KOPT-K1 (cell line): Measurements from ENCODE around the gene NDUFC1.

ENCODE experiments used
- H3K27ac ChIP-seq: fragments of 200-600 bp; sonication (generic); 2 replicates; pipeline ENCODE4 v1.5.1; 2016; ENCODE audit warnings: antibody characterized with exemption, mild to moderate bottlenecking, low read depth, low read length; ENCODE audit not compliant: poor library complexity, severe bottlenecking
- H3K36me3 ChIP-seq: fragments of 200-600 bp; sonication (generic); 2 replicates; pipeline ENCODE4 v1.5.1; 2017; ENCODE audit warnings: antibody characterized with exemption, mild to moderate bottlenecking, low read length, moderate library complexity; ENCODE audit not compliant: insufficient read depth
- H3K9me3 ChIP-seq: fragments of 200-600 bp; sonication (generic); 2 replicates; pipeline ENCODE4 v1.5.1; 2017; ENCODE audit warnings: antibody characterized with exemption, low read length, mild to moderate bottlenecking; ENCODE audit not compliant: insufficient read depth, poor library complexity, severe bottlenecking

Gene NDUFC1

GRCh38 chr4:139312552-139313332, 10.5 kb upstream of the NDUFC1 start:
- H3K27ac ChIP-seq, result no peak overlapping the region
- H3K9me3 ChIP-seq, result peaks cover 29% of the 10 kb centered on the region
- H3K36me3 ChIP-seq, result peaks cover 68% of the 10 kb centered on the region

- Histone ChIP-seq H3K9me3 (peaks cover 27% of the 10 kb centered on the region), H3K36me3 (peaks cover 68% of the 10 kb centered on the region), H3K27ac (no peak overlapping the region)
Measured at GRCh38 chr4:139311909-139312308, 9.6 kb upstream of the NDUFC1 start.

DNA sequence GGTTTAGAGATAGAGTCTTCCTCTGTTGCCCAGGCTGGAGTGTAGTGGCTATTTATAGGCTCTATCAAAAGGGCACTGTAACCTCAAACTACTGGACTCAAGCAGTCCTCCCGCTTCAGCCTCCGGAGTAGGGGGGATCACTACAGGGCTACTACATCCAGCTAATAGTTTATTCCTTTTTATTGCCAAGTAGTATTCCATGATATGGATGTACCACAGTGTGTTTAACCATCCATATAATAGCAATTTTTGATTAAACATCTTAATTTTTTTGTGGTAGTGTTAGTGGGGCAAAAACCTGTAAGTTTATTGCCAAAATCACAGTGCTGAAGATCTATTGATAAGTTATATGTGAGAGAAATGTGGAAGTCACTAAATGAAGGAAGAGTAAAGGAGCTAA, 2.6 kb upstream of the NDUFC1 start:
- H3K36me3 ChIP-seq, result peaks cover 56% of the 10 kb centered on the region
- peaks cover 7% of the 10 kb centered on the region for H3K9me3 ChIP-seq
- no peak overlapping the region for H3K27ac ChIP-seq

- Histone ChIP-seq H3K27ac (peak within 1 kb of the TSS; percentile 86), H3K9me3 (peaks cover 7% of the 10 kb centered on the region), H3K36me3 (peaks cover 30% of the 10 kb centered on the region)
Measured at GRCh38 chr4:139301113-139301820, 1.0 kb downstream of the NDUFC1 start, which contains the start of gene NAA15. Gene NAA15, plus strand, starts transcription at chr4:139301505. Its CDS starts 273 bp downstream, at chr4:139301778.

- H3K27ac ChIP-seq, result peak overlapping the region; percentile 86
- H3K9me3 ChIP-seq, result peaks cover 7% of the 10 kb centered on the region
- peaks cover 23% of the 10 kb centered on the region for H3K36me3 ChIP-seq
Measured at GRCh38 chr4:139300431-139301112, 1.7 kb downstream of the NDUFC1 start.

GRCh38 chr4:139299536-139299935, 2.7 kb downstream of the NDUFC1 start:
- Histone ChIP-seq H3K27ac (no peak overlapping the region), H3K9me3 (peaks cover 1% of the 10 kb centered on the region)

DNA sequence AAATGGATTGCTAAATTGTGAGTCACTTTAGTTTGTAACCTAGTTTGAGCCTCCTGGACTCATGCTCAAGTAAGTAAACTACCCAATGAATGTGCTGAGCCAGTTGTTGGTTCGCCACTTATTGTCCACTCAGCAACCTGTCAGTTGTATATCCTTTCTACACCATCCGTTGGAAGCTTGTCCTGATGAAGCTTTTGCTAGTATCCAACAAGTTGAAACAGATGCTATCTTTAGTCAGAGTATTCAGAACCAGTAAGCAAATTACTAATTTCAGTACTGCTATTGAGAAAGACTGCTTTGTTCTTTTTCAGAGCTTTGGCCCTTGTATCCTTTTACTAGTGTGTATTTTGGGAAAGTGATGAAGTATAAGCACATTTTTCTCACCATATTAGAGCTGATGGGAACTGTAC, 5.3 kb downstream of the NDUFC1 start:
- Histone ChIP-seq H3K27ac (no peak overlapping the region), H3K9me3 (no peaks in the 10 kb centered on the region), H3K36me3 (peaks cover 17% of the 10 kb centered on the region)

More at GRCh38 chr4:139299536-139299935, 2.7 kb downstream of the NDUFC1 start:
- peaks cover 13% of the 10 kb centered on the region for H3K36me3 ChIP-seq

GRCh38 chr4:139295942-139296299, 6.4 kb downstream of the NDUFC1 start:
- Histone ChIP-seq H3K27ac (peak overlapping the region; percentile 80), H3K9me3 (no peaks in the 10 kb centered on the region), H3K36me3 (peaks cover 27% of the 10 kb centered on the region)

DNA sequence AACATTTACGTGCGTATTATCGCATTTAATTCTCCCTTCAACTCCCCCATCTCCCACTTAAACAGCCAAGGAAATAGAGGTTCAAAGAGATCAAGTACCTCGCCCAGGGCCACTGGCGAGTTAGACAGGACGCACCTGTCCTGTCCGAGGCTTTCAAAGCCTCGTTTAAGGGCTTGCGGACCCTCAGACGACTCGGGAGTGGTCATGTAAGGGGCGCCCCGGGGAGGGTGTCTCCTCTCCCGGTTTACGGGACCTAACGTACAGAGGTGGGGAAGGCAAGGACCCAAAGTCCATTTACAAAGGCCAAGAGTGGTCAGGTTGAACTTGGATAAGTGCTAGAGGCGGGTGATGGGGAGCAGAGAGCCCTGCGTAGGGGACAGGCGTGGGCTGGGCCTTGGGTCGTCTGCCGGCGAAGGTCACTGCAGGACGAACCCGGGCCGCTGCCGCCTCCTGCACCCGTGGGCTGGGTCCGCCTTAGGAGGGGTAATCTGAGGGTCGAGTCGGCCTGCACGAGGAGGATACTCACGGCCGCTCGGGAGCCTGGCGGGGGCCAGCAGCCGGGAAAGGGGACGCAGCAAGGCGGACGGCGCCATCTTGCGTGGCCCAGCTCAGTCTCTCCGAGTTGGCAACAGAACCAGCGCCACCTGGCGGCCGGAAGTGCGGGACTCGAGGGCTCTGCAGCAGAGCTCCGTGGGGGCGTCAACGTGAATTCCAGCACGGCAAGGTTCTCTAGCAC, 6.9 kb downstream of the NDUFC1 start:
- Histone ChIP-seq H3K36me3 (peaks cover 32% of the 10 kb centered on the region), H3K27ac (peak overlapping the region; percentile 80), H3K9me3 (no peaks in the 10 kb centered on the region)

DNA sequence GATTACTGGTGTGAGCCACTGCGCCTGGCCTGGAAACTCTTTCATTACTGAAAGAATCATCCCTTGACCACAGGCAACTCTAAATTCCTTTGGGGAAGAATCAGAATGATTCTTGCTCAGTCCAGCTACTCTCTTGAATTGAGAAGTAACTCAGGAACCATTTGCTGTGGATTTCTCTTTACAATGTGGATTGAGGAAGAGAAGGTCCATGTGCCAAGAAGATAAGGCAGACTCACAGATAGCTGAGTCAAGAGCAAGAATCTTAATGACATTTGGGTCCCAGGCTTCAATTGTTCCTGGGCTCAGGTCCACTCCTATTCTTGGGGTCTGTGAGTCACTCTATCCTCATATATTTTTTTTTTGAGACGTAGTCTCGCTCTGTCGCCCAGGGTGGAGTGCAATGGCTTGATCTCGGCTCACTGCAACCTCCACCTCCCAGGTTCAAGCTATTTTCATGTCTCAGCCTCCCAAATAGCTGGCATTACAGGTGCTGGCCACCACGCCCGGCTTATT, 16.0 kb downstream of the NDUFC1 start:
- Histone ChIP-seq H3K27ac (no peak overlapping the region), H3K36me3 (peaks cover 31% of the 10 kb centered on the region), H3K9me3 (no peaks in the 10 kb centered on the region)

DNA sequence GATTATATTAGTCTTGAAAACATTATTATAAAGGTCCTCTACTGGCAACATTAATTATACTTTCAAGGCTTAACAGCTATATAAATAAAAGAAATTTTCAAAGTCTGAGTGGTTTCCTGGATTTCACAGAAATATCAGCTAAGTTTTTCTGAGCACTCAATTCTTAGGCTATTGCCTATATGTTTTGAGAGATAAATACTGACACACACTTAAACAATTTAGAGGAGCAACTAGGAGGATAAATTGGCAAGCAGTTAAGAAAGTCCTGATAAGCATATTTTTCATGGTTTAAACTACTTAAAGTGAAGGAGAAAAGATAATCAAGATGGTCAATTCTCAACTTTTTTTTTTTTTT, 19.6 kb downstream of the NDUFC1 start:
- Histone ChIP-seq H3K9me3 (no peaks in the 10 kb centered on the region), H3K27ac (no peak overlapping the region), H3K36me3 (no peaks in the 10 kb centered on the region)

- Histone ChIP-seq H3K27ac (no peak overlapping the region), H3K36me3 (no peaks in the 10 kb centered on the region)
Measured at GRCh38 chr4:139282065-139282720, 20.1 kb downstream of the NDUFC1 start.

GRCh38 chr4:139279760-139280620, 22.3 kb downstream of the NDUFC1 start, which contains the start of gene MGARP:
Gene MGARP, minus strand, starts transcription at chr4:139280225. Its CDS starts 67 bp downstream, at chr4:139280158.
- H3K27ac ChIP-seq, result no peak within 1 kb of the TSS
- no peaks in the 10 kb centered on the region for H3K9me3 ChIP-seq
- H3K36me3 ChIP-seq, result no peaks in the 10 kb centered on the region

More at GRCh38 chr4:139282065-139282720, 20.1 kb downstream of the NDUFC1 start:
- H3K9me3 ChIP-seq, result no peaks in the 10 kb centered on the region
